Measurements from ENCODE around the gene SPSB2.

Gene SPSB2

GRCh38 chr12:6909421-6910145 lies 36.5 kb upstream of the SPSB2 start:
- no peak for TF ChIP-seq GATA3 (IDR thresholded peaks at IDR 0.05; ENCODE audit: low read depth, low read length)
- TF ChIP-seq GATA2 (IDR thresholded peaks at IDR 0.05; ENCODE audit: low read depth, low read length): no peak

DNA sequence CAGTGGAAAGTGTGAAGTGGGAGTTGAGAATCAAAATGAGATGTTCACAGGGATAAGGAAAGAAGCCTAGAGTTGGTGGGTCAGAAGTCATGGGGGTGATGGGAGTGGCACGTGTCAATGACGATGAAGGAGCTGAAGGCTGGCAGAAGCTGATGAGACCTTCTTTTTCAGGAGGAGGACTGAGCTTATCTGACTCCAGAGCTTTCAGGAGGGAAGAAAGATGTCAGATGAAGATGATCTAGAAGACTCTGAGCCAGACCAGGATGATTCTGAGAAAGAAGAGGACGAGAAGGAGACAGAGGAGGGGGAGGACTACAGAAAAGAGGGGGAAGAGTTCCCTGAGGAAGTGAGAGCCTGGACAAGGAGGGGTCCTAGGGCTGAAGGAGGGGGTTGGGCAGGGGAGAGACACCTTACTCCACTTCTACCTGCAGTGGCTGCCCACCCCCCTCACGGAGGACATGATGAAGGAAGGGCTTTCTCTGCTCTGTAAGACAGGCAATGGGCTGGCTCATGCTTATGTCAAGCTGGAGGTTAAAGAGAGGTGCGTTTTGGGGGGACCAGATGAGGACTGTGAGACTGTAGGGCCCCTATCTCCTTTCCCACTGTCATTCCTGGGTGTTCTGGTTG lies 32.4 kb upstream of the SPSB2 start:
- TF ChIP-seq GATA2 (IDR thresholded peaks at IDR 0.05; ENCODE audit: low read depth, low read length) (no peak), GATA3 (IDR thresholded peaks at IDR 0.05; ENCODE audit: low read depth, low read length) (no peak)

DNA sequence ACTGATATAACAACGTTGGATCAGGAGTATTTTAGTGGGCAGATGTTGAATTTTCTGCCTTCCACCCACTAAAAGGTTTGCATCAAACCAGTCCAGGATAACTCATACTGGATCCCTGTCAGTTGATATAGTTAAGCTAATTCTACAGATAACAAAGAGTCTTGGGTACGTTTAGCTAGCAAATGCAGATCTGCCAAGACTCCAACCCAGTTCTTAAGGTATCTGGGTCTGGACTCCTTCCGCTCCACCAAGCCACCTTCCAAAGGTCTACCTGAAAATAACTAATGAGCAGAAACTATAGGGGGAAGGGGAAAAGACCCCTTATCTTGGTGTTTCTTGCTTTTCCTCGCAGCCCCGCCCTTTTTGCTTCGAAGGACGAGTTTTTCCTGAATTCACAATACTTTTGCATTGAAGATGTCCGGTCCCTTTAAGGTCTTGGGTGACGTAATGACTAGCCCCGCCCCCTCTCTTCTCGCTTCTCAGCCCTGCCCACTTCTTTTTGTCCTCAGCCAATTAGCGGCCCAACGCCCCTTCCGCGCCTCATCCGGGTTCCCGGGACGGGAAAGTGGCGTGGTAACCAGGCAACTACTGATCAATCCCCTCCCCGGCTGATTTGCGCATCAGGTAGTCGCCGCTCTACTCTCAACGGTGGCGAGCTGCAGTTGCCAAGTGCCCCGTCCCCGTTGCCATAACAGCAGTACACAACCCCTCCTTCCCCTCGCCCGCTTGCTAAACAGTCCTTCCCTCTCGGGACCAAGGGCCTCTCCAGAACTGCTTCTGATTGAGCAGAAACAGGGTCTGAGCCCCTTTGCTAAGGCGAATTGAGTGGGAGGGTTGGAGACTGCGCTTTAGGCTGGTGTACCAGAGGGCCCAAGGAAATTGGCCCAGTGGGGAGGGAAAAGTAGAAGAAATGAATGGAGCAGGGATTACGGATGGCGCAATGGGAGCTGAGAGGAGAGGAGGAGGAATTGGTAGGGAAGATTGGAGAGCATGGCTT lies 31.5 kb upstream of the SPSB2 start, which contains the start of gene LRRC23:
Gene LRRC23, plus strand, starts transcription at position 543 of the 997 bp plus-strand sequence. CDS start 812 bp downstream, outside the sequence.
- no peak for TF ChIP-seq GATA2 (IDR thresholded peaks at IDR 0.05; ENCODE audit: low read depth, low read length)
- TF ChIP-seq GATA3 (IDR thresholded peaks at IDR 0.05; ENCODE audit: low read depth, low read length): no peak

DNA sequence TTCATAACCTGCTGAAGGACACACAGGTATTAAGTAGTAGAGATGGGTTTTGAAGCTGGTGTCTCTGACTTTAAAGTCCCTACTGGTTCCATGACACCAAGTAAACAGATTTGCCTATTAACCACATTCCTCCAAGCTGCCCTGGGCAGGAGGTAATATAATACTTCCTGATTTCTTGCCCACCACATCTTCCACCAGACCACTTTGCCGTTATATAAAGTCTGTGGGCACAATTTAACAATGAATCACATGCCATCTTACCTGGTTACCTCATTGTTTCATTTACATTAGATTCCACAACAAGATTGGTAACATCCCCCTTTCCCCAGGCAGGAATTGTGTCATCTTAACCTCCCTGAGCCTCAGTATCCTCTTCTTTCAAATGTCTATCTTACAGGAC lies 30.6 kb upstream of the SPSB2 start:
- TF ChIP-seq GATA3 (IDR thresholded peaks at IDR 0.05; ENCODE audit: low read depth, low read length): no peak
- no peak for TF ChIP-seq GATA2 (IDR thresholded peaks at IDR 0.05; ENCODE audit: low read depth, low read length)

GRCh38 chr12:6902448-6902847 lies 29.3 kb upstream of the SPSB2 start:
- TF ChIP-seq GATA3 (IDR thresholded peaks at IDR 0.05; ENCODE audit: low read depth, low read length) (no peak), GATA2 (IDR thresholded peaks at IDR 0.05; ENCODE audit: low read depth, low read length) (no peak)

GRCh38 chr12:6899837-6900519 lies 26.9 kb upstream of the SPSB2 start:
- no peak for TF ChIP-seq GATA2 (IDR thresholded peaks at IDR 0.05; ENCODE audit: low read depth, low read length)
- no peak for TF ChIP-seq GATA3 (IDR thresholded peaks at IDR 0.05; ENCODE audit: low read depth, low read length)

DNA sequence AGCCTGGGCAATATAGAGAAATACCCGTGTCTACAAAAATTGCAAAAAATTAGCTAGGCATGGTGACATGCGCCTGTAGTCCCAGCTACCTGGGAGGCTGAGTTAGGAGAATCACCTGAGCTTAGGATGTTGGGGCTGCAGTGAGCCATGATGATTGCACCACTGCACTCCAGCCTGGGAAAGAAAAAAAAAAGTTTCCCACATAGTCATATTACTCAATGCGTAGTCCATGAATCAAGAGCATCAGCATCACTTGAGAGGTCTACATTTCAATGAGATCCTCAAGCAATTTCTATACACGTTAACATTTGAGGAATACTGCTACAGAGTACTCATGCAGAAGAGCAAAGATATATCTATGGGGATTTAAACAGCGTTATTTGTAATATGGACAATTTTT lies 26.3 kb upstream of the SPSB2 start:
- TF ChIP-seq GATA3 (IDR thresholded peaks at IDR 0.05; ENCODE audit: low read depth, low read length): no peak
- TF ChIP-seq GATA2 (IDR thresholded peaks at IDR 0.05; ENCODE audit: low read depth, low read length): no peak

GRCh38 chr12:6896846-6897435 lies 23.8 kb upstream of the SPSB2 start:
- TF ChIP-seq GATA2 (IDR thresholded peaks at IDR 0.05; ENCODE audit: low read depth, low read length) (no peak), GATA3 (IDR thresholded peaks at IDR 0.05; ENCODE audit: low read depth, low read length) (no peak)

DNA sequence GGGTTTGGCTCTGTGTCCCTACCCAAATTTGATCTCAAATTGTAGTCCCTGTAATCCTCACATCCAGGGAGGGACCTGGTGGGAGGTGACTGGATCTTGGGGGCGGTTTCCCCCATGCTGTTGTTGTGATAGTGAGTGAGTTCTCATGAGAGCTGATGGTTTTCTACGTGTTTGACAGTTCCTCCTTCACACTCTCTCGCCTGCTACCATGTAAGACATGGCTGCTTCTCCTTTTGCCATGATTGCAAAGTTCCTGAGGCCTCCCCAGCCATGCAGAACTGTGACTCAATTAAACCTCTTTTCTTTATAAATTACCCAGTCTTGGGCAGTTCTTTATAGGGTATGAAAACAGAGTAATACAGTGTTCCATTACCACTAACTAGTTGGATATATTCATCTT lies 21.2 kb upstream of the SPSB2 start:
- TF ChIP-seq GATA2 (IDR thresholded peaks at IDR 0.05; ENCODE audit: low read depth, low read length) (no peak), GATA3 (IDR thresholded peaks at IDR 0.05; ENCODE audit: low read depth, low read length) (no peak)

- TF ChIP-seq GATA3 (IDR thresholded peaks at IDR 0.05; ENCODE audit: low read depth, low read length): no peak
- TF ChIP-seq GATA2 (IDR thresholded peaks at IDR 0.05; ENCODE audit: low read depth, low read length): no peak
Measured at GRCh38 chr12:6891646-6892001, 18.5 kb upstream of the SPSB2 start.

DNA sequence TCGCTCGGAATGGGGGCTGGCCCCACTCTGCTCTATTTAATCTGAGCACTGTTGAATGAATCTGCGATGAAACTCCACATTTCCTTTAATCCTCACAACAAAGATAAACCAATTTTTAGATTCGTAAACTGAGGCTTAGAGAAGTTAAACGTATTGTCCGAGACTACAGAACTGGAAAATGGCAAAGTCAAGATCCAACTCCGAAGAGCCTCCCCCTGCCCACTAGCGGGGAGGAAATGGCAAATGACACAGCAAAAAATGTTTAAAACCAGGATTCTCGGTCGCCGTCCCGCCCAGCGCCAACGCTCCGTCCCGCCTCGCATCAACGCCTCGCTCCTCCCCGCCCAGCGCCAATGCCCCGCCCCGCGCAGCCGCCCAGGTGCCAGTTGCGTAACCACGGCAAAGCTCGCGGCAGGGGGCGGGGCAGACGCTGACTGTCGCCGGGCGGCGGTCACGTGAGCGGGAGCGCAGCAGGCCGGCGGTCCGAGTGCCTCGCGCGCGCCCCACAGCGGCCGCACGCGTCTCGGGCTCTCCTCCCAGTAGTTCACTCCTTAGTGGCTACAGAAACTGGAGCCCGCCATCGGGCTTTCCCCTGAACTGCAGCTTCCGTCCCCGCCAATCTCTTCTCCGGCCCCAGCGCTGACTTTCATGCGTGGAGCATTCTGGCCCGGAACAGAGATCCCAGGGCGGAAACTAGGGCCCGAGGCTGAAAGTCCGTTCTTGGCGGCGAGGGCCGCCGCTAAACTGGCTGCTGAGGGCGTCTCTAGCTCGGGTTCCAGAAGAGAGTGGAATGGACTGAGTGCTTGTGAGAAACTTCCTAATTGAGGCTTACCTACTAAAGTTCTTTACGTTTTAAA lies 17.9 kb upstream of the SPSB2 start:
- TF ChIP-seq GATA2 (IDR thresholded peaks at IDR 0.05; ENCODE audit: low read depth, low read length): no peak
- no peak for TF ChIP-seq GATA3 (IDR thresholded peaks at IDR 0.05; ENCODE audit: low read depth, low read length)

DNA sequence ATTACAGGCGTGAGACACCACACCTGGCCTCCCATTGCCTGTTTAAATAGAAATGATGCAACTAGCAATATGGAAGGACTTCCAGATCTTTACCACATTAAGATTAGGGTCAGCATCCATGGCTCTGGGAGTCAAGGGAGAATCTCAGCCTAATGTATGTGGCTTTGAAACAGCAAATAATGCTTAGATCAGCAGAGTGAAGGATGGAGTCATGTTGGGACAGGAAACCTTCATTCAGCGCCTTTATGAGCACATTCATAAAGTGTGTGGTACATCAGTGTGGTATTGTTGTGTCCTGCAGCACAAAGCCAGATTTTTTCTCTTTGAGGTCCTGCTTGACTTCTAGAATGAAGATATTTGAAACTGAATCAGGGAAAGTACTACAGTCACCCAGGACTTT lies 15.3 kb upstream of the SPSB2 start:
- TF ChIP-seq GATA2 (IDR thresholded peaks at IDR 0.05; ENCODE audit: low read depth, low read length) (no peak), GATA3 (IDR thresholded peaks at IDR 0.05; ENCODE audit: low read depth, low read length) (no peak)
